ENCODE measurements around the gene CSNK1E.

Gene CSNK1E

GRCh38 chr22:38250643-38251340 is 66.4 kb downstream of the CSNK1E start:
- no peak for DNase-seq (ENCODE audit: low read depth in 2 of 2, low spot score in 1 of 2)

GRCh38 chr22:38249803-38250642 is 67.2 kb downstream of the CSNK1E start:
- DNase-seq (ENCODE audit: low read depth in 2 of 2, low spot score in 1 of 2) = no peak

- DNase-seq (ENCODE audit: low read depth in 2 of 2, low spot score in 1 of 2) = no peak
These were observed 67.9 kb downstream of the CSNK1E start for GRCh38 chr22:38249301-38249700.

DNA sequence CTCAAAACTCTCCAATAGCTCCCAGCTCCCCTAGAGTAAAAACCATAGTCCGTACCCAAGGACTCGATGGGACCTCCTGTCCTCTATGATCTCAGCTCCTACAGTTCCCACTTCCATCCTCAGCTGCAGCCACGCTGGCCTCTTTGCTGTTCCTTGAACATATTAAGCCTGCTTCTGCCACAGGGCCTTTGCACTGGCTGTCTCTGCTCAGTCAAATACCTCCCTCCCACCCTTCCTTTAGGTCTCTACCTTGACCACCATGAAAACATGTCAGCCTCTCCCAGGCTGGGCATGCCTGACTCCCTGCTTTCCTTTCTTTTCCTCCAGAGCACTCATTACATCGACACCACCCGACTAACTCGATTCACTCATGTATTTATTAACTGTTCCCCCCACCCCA is 69.0 kb downstream of the CSNK1E start:
- DNase-seq (ENCODE audit: low read depth in 2 of 2, low spot score in 1 of 2) = no peak

DNA sequence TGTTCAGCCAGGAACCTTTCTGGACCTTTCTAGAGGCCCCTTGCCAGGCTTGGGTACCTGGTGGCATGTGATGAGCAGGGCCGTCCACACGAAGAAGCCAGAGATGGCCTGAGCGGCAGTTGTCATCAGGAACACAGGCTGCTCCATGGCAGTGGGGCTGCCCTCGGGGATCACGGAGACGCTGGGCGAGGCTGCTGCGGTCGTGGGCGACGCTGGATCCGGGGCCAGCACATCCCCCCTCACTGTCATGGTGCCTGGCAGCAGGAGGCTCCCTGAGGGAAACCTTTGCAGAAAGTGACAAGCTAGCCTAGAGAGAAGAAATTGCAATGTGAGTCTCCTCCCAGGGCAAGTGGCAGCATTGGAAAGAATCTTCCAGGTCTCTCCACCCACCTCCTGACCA is 69.5 kb downstream of the CSNK1E start:
- DNase-seq (ENCODE audit: low read depth in 2 of 2, low spot score in 1 of 2) = no peak

- no peak for DNase-seq (ENCODE audit: low read depth in 2 of 2, low spot score in 1 of 2)
These were observed 70.5 kb downstream of the CSNK1E start for GRCh38 chr22:38246692-38247091.

GRCh38 chr22:38246046-38246658 is 71.1 kb downstream of the CSNK1E start:
- DNase-seq (ENCODE audit: low read depth in 2 of 2, low spot score in 1 of 2) = no peak

DNA sequence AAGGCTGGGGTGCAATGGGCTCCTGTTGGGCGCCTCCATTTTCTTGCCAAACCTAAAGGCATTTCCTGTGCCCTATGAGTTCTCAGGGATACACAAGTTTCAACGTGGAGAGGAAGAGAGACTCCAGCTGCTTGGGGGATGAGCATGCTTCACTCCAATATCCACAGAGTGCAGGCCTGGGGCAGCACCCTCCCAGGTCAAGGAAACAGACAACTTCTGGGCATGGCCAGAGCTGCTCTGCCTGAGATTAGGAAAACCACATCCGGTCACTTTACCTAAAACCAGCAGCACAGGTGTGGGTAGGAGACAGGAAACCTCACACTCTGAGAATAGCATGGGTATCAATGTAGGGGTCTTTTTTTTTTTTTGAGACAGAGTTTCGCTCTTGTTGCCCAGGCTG is 73.1 kb downstream of the CSNK1E start:
- DNase-seq (ENCODE audit: low read depth in 2 of 2, low spot score in 1 of 2) = no peak

- no peak for DNase-seq (ENCODE audit: low read depth in 2 of 2, low spot score in 1 of 2)
These were observed 74.0 kb downstream of the CSNK1E start for GRCh38 chr22:38243007-38243765.

DNA sequence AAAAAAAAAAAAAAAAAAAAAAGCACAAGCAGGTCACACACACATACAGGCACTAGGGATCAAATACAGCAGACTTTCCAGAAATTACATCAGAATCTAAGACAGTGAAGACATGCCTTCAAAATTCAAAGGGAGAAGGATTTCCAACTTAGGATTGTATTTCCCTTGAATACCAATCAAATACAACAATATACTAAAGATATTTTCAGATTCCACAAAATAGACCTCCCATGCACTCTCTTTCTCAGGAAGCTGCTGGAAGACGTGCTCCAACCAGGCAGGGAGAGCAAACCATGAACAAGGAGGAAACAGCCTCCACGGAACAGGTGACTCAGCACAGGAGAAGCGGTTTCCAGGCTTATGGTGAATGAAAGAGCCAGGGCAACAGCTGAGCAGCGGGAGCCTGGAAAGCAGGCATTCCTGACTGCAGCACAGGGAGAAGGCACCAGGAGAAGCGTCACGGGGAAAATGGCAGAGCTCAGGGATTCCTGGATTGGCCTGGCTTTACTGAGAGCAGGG is 76.4 kb downstream of the CSNK1E start:
- no peak for DNase-seq (ENCODE audit: low read depth in 2 of 2, low spot score in 1 of 2)

All from stimulated activated CD8-positive, alpha-beta memory T cell treated with anti-CD3 and anti-CD28 coated beads, Interleukin-4, amount 100 ng/mL, for 4 hours (primary cell).